GM10266 (cell line): ENCODE results near the gene KIR2DL3.
"Not testable (repeated sequence)": the region's sequence is repeated elsewhere in the genome, so short reads cannot be mapped to it uniquely, and the experiment has no call there.

Experiments
- DNase-seq: peaks from one replicate; pipeline ENCODE4 v3.0.0; 2012; ENCODE audit errors: extremely low spot score

Gene KIR2DL3

GRCh38 chr19:54756204-54757110 is 18.1 kb downstream of the KIR2DL3 start:
- DNase-seq, result not testable (repeated sequence)

GRCh38 chr19:54758577-54758976 is 20.3 kb downstream of the KIR2DL3 start:
- DNase-seq, result not testable (repeated sequence)

- not testable (repeated sequence) for DNase-seq
These were observed 25.9 kb downstream of the KIR2DL3 start for GRCh38 chr19:54764219-54764618.

- not testable (repeated sequence) for DNase-seq
These were observed 28.2 kb downstream of the KIR2DL3 start for GRCh38 chr19:54766464-54766863.

GRCh38 chr19:54769646-54770045 is 31.3 kb downstream of the KIR2DL3 start, which contains the start of gene KIR2DL1:
KIR2DL1 (plus strand) TSS chr19:54769793; CDS start chr19:54769851, 58 bp downstream.
- not testable (repeated sequence) for DNase-seq

- not testable (repeated sequence) for DNase-seq
These were observed 32.2 kb downstream of the KIR2DL3 start for GRCh38 chr19:54770511-54770910.

- not testable (repeated sequence) for DNase-seq
These were observed 33.0 kb downstream of the KIR2DL3 start for GRCh38 chr19:54771018-54771960.

- not testable (repeated sequence) for DNase-seq
These were observed 34.4 kb downstream of the KIR2DL3 start for GRCh38 chr19:54772666-54773065.

- not testable (repeated sequence) for DNase-seq
These were observed 36.9 kb downstream of the KIR2DL3 start for GRCh38 chr19:54775095-54775815.

- not testable (repeated sequence) for DNase-seq
These were observed 37.5 kb downstream of the KIR2DL3 start for GRCh38 chr19:54775830-54776229.

- DNase-seq, result not testable (repeated sequence)
These were observed 39.5 kb downstream of the KIR2DL3 start for GRCh38 chr19:54777851-54778250.

GRCh38 chr19:54778896-54779295 is 40.6 kb downstream of the KIR2DL3 start:
- not testable (repeated sequence) for DNase-seq

- DNase-seq, result not testable (repeated sequence)
These were observed 44.6 kb downstream of the KIR2DL3 start for GRCh38 chr19:54782916-54783315.

GRCh38 chr19:54786091-54786723 is 47.9 kb downstream of the KIR2DL3 start:
- not testable (repeated sequence) for DNase-seq

GRCh38 chr19:54788154-54788553 is 49.8 kb downstream of the KIR2DL3 start:
- not testable (repeated sequence) for DNase-seq
